Left renal pelvis (tissue), 4 donors: ENCODE measurements around the gene RBPJL. TPM values are rescaled to one million over a fixed set of nuclear protein-coding genes. Genes with fewer than 3 reads are reported as not detected.

Experiments used
- DNase-seq, 4 donors: peaks; one replicate each; pipeline ENCODE4 v3.0.0-alpha.2; 2013; ENCODE audit warnings: low read depth in 4 of 4, low spot score in 3 of 4
- polyA plus RNA-seq, 4 donors: library from polyadenylated mRNA; unstranded; fragments of 120-200 nt; gene quantifications; one replicate each; pipeline ENCODE4 v1.2.1, GENCODE V29; 2013; ENCODE audit not compliant: insufficient read length in 4 of 4

RBPJL gene
- polyA plus RNA-seq, 4 donors = not detected

- no peak for DNase-seq
Observed at GRCh38 chr20:45358282-45359068, 51.8 kb downstream of the RBPJL start.

- no peak for DNase-seq
Observed at GRCh38 chr20:45359069-45359405, 52.4 kb downstream of the RBPJL start.

DNA sequence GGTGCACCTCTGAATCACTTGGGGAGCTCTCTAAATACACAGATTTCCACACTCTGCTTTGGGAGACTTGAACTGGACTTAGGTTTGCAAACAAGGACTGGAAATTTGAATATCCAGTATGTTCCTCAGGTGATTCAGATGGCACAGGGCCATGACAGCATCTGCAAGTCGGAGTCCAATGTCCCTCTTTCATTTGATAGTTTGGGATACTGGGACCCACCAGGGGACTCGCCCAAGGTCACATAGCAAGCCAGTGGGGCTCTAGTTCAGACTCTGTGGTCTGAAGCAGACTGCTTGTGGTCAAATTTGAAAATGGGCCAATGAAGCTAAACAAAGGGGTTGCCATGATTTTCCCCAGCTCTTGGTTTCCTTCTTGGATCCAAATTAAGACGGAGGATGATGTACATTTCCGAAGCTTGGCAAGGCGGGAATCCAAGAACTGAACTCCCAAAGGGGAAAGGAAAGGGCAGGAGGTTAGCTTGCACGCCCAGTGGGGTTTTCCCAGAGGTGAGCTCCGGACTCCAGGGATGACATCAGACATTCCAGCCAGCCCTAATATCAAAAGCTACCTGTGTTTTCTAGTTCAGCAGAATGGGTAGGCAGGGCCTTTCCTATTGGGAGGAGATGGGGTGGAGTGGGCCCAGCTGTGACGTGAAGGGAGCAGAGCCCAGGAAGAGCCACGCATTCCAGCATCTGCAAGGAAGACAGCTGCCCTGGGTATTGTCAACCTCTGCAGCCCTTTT, 52.9 kb downstream of the RBPJL start:
- DNase-seq = no peak

DNA sequence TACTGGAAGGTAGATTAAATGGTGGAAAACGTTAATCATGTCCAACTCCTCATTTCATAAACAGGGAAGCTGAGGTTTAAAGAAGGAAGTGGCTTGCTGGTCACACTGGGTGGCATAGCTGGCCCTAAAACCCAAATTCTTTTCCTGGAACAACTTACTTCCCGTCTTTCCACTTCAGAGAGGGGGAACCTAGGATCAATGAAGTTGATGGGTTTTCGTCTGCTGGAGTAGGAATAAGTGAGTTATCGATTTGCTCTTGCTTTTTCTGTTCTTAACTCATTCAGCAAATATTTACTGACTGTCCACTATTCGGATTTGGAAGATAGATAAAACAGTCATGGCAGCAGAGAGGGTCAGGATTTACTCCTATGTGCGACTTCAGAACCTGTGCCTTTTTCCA, 55.2 kb downstream of the RBPJL start:
- DNase-seq = no peak

DNA sequence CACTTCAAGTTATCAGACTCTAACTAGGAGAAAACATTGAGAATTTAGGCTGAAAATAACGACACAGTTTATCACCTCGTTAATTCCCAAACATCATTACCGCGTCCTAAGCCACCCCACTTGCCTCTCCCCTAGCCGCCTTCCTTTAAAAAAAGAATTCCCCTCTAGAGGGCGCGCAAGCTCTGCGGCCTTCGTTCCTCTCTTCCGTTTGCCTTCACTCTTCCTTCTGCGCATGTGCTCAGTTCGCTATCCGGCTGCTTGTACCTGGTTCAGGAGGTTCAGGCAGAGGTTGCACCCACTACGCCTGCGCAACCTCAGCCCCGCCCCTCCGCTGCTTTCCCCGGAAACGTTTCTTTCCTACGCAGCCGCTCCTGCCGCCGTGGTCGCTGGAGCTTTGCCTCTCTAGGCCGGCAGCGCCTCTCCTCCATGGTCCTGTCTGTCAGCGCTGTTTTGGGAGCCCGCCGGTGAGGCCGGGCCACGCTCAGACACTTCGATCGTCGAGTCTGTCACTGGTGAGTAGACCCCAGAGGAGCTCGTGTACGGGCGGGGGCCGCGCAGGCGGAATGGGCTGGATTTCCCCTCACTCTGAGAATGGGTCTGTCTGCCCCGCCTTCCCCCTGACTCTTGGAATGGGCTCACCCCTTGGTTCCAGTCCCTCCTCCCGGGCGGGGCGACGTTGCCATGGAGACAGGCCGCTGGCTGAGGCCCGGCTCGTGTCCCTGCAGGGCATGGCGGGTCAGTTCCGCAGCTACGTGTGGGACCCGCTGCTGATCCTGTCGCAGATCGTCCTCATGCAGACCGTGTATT, 56.4 kb downstream of the RBPJL start, which contains the start of gene SYS1:
SYS1 (plus strand) TSS at position 353 of the 807 bp plus-strand sequence; CDS start at position 729, 376 bp downstream.
- peak; percentile 97 to 98 (median 98) for DNase-seq

GRCh38 chr20:45363611-45364492, 57.2 kb downstream of the RBPJL start:
- DNase-seq = no peak

DNA sequence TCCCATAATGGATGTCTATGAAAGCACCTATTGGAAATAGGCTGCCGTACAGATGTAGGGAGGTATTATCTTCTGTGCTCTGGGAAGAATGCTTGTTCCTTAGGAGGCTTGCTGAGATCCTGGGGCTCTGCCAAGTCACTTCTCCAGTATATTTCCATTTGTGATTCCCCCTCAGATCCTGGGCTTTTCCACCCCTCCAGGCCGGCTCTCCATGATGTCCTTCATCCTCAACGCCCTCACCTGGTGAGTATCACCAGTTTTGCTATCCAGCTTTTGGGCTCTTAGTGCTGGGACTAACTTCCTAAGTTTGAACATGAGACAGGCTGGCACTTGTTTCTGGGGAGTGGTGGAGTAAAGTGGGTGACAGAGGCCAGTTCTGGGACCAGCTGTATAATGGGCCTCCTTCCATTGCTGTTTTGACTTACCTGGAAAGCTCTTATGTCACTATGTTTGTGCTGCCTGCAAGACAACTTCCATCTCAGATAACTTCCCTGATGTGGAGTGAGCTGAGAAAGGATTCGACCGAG, 58.9 kb downstream of the RBPJL start:
- no peak for DNase-seq

- no peak for DNase-seq
Observed at GRCh38 chr20:45366192-45366591, 59.6 kb downstream of the RBPJL start.

DNA sequence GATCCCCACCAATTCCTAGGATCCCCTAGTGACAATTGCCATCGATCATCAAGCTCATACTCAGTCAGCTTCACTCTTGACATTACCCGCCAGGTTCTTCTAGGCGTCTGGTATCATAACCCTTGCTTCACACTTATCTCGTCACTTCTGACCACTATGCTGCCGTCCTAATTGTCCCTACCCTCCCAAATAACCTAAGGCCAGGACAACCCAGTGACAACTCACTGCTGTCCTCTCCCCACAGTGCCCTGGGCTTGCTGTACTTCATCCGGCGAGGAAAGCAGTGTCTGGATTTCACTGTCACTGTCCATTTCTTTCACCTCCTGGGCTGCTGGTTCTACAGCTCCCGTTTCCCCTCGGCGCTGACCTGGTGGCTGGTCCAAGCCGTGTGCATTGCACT, 60.0 kb downstream of the RBPJL start:
- no peak for DNase-seq

DNA sequence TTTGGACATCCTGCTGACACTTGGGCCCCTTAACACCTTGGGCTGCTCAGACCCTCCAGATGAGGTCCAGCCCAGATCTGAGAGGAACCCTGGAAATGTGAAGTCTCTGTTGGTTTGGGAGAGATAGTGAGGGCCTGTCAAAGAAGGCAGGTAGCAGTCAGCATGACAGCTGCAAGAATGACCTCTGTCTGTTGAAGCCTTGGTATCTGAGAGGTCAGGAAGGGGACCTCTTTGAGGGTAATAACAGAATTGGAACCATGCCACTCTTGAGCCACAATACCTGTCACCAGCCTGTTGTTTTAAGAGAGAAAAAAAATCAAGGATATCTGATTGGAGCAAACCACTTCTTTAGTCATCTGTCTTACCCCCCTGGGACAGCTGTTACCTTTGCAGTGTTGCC, 60.5 kb downstream of the RBPJL start:
- no peak for DNase-seq

Other genes starting within 250 kb of the RBPJL start
- gene KCNS1, start 205.7 kb upstream of the RBPJL start, polyA plus RNA-seq = under 1 TPM; 0.35 to 0.73 (median 0.49) TPM
- not detected for gene WFDC5, start 191.7 kb upstream of the RBPJL start, polyA plus RNA-seq
- gene WFDC12, start 182.4 kb upstream of the RBPJL start, polyA plus RNA-seq = not detected
- gene PI3, start 131.9 kb upstream of the RBPJL start, polyA plus RNA-seq = under 1 TPM in 1 of 4 donors, not detected in 3; 0.48 TPM
- not detected for gene SEMG1, start 99.8 kb upstream of the RBPJL start, polyA plus RNA-seq
- not detected for gene SEMG2, start 85.5 kb upstream of the RBPJL start, polyA plus RNA-seq
- 10 to 100 TPM in 1 of 4 donors, under 1 TPM in 3; 0.29 to 12.5 (median 0.42) TPM for gene SLPI, start 52.3 kb upstream of the RBPJL start, polyA plus RNA-seq
- 1 to 10 TPM in 1 of 4 donors, under 1 TPM in 3; 0.19 to 3.2 (median 0.41) TPM for gene MATN4, start 1.5 kb downstream of the RBPJL start, polyA plus RNA-seq
- gene SDC4, start 41.6 kb downstream of the RBPJL start, polyA plus RNA-seq = 100 to 1,000 TPM in 3 of 4 donors, 10 to 100 TPM in 1; 36.5 to 173 (median 163) TPM
- 10 to 100 TPM; 27.8 to 32.4 (median 31.9) TPM for gene SYS1, start 56.3 kb downstream of the RBPJL start, polyA plus RNA-seq
- 1 to 10 TPM in 2 of 4 donors, under 1 TPM in 2; 0.42 to 1.8 (median 1.2) TPM for gene TP53TG5, start 71.5 kb downstream of the RBPJL start, polyA plus RNA-seq
- gene DBNDD2, start 101.4 kb downstream of the RBPJL start, polyA plus RNA-seq = 10 to 100 TPM; 14.4 to 26.6 (median 25.3) TPM
- gene PIGT, start 109.3 kb downstream of the RBPJL start, polyA plus RNA-seq = 100 to 1,000 TPM in 2 of 4 donors, 10 to 100 TPM in 2; 98.6 to 102 (median 100) TPM
- 100 to 1,000 TPM in 3 of 4 donors, 10 to 100 TPM in 1; 10.7 to 228 (median 172) TPM for gene WFDC2, start 162.9 kb downstream of the RBPJL start, polyA plus RNA-seq
- gene SPINT3, start 208.8 kb downstream of the RBPJL start, polyA plus RNA-seq = not detected
- under 1 TPM in 1 of 4 donors, not detected in 3; 0.24 TPM for gene WFDC6, start 232.6 kb downstream of the RBPJL start, polyA plus RNA-seq
- under 1 TPM in 3 of 4 donors, not detected in 1; 0.13 to 0.50 (median 0.17) TPM for gene EPPIN, start 240.6 kb downstream of the RBPJL start, polyA plus RNA-seq